GM21515 (cell line): ENCODE results near the gene PCSK6.
"Not testable (repeated sequence)": the region's sequence is repeated elsewhere in the genome, so short reads cannot be mapped to it uniquely, and the experiment has no call there.

Source experiments
- ATAC-seq: cut with Tn5 transposase; IDR thresholded peaks from one replicate; pipeline ENCODE4 v1.9.1; 2021; ENCODE audit not compliant: unreplicated experiment

The PCSK6 gene

GRCh38 chr15:101463696-101464095 is 25.8 kb downstream of the PCSK6 start:
- not testable (repeated sequence) for ATAC-seq

- no peak for ATAC-seq
Measured at GRCh38 chr15:101463270-101463669, 26.2 kb downstream of the PCSK6 start.

- no peak for ATAC-seq
Measured at GRCh38 chr15:101461097-101461496, 28.4 kb downstream of the PCSK6 start.

- no peak for ATAC-seq
Measured at GRCh38 chr15:101459579-101460300, 29.8 kb downstream of the PCSK6 start.

- no peak for ATAC-seq
Measured at GRCh38 chr15:101458908-101459578, 30.5 kb downstream of the PCSK6 start.

- no peak for ATAC-seq
Measured at GRCh38 chr15:101458158-101458900, 31.2 kb downstream of the PCSK6 start.

- no peak for ATAC-seq
Measured at GRCh38 chr15:101457696-101458095, 31.8 kb downstream of the PCSK6 start.

GRCh38 chr15:101456057-101456739 is 33.3 kb downstream of the PCSK6 start:
- ATAC-seq, result no peak

GRCh38 chr15:101455291-101456025 is 34.0 kb downstream of the PCSK6 start:
- no peak for ATAC-seq

GRCh38 chr15:101454781-101455180 is 34.7 kb downstream of the PCSK6 start:
- not testable (repeated sequence) for ATAC-seq

GRCh38 chr15:101454365-101454764 is 35.1 kb downstream of the PCSK6 start:
- no peak for ATAC-seq

- no peak for ATAC-seq
Measured at GRCh38 chr15:101453123-101454120, 36.1 kb downstream of the PCSK6 start.

- ATAC-seq, result no peak
Measured at GRCh38 chr15:101452572-101452971, 36.9 kb downstream of the PCSK6 start.

- no peak for ATAC-seq
Measured at GRCh38 chr15:101451846-101452245, 37.7 kb downstream of the PCSK6 start.

GRCh38 chr15:101451266-101451799 is 38.2 kb downstream of the PCSK6 start:
- ATAC-seq, result no peak

GRCh38 chr15:101450403-101451265 is 38.9 kb downstream of the PCSK6 start:
- no peak for ATAC-seq

- no peak for ATAC-seq
Measured at GRCh38 chr15:101449471-101450402, 39.8 kb downstream of the PCSK6 start.
